Measurements from ENCODE around the gene ATP6V1C2.
"Not testable (repeated sequence)": the region's sequence is repeated elsewhere in the genome, so short reads cannot be mapped to it uniquely, and the experiment has no call there.

The ATP6V1C2 gene

DNA sequence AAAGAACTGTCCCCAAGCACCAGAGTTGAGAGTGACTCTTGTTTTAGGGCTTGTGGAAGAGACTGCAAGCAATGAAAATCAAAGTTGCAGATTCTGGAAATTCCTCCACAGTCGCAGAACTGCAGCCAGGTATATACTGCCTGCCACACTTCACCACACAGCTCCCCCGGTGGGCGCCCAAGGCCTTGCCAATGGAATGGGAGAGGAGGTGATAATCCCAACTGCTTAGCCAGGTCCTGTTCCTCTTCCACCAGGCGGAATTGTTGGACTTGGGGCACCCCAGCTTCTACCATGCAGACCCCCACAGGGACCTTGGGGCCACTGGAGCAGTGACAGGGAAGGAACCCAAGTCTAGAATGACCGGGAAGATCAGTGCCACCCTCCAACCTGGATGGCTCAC, 96.0 kb downstream of the ATP6V1C2 start:
- DNase-seq: no peak

DNA sequence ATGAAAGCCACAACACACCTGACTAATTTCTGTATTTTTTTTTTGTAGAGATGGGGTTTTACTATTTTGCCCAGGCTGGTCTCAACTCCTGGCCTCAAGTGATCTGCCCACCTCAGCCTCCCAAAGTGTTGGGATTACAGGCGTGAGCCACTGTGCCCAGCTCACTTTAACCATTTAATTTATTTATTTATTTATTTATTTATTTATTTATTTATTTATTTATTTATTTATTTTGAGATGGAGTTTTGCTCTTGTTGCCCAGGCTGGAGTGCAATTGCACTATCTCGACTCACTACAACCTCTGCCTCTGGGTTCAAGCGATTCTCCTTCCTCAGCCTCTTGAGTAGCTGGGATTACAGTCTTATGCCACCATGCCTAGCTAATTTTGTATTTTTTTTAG, 96.9 kb downstream of the ATP6V1C2 start:
- DNase-seq: not testable (repeated sequence)

DNA sequence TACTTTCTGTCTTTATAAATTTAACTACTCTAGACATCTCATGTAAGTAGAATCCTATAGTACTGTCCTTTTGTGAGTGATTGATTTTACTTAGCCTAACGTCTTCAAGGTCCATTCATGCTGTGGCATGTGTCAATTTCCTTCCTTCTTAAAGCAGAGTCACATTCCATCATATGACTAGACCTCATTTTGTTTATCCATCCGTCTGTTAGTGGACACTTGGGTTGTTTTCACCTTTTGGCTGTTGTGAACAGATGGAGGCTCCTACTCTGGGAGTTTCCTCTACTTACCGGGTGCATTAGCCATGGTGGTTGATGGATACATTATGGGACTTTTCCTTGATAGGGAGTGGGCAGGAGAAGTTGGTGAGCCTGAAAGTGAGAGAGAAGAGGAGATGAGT, 97.6 kb downstream of the ATP6V1C2 start:
- no peak for DNase-seq

DNA sequence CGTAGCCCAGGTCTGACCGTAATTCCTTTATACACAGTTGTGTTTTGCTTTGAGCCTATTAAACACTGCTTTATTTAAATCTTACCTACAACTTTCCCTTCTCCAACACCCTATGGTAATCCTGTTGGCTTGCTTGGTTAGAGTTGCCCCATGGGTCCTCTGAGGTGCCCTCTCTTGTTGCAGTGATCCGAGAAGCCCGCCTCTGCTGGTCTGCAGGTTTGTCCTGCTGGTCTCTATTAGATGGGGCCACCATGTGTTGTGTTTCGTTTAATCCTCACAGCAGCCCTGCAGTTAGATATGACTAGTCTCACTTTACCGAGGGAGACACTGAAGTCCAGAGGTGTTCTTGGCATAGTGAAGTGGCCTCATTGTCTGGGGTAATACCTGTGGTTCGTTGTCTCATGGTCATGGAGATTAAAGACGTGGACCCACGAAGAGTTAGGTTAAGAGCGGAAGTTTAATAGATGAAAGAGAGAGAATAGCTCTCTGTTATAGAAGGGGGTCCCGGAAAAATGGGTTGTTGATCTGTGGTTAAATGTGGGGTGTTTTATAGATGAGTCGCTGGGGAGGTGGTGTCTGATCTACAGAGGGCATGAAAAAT, 98.4 kb downstream of the ATP6V1C2 start:
- DNase-seq: no peak

DNA sequence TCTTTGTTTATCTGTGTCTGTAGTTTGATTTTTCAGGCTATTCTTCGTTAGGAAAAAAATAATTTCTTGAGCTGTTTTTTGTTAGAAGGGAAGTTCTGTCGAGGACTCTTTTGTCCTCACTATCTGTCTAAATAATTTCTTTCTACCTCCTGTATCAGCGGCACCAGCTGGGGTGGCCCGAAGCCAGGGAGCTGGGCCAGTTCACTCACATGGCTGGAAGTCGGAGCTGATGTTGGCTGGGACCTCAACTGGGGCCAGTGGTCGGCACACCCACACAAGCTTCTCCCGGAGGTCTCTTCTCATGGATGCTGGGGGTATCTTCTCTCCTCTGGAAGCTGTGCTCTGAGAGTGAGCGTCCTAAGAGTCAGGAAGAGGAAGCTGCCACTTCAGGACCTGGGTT, 99.1 kb downstream of the ATP6V1C2 start:
- no peak for DNase-seq

DNA sequence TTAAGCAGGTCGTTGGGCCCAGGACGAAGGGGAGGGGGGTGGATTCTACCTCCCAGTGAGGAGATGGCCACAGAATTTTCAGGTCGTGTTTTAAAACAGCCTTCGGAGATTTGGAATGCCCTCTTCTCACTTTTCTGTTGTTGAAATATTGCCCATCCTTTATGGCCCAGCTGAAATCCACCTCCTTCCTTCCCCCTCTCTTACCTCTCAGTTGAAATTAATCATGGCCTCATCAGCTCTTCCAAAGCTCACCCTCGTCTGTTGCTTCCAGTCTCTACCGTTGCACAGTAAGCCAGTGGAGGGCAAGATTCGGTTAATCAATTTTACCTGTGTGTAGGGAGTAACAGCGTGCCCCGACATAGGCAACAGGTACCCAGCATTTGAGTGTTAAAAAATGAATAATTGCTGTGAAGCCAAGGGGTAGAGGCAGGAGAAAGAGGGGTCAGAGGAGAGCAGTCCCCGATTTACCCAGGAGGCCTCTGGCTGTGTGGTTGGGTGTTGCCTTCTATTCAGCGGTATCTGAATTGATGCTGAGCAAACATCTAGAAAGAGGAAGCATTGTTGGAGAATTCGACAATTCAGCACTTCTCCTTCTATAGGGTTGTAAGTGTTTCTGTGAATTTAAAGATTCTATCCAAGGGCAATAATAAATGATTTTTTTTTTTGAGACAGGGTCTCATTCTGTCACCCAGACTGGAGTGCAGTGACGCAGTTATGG, 99.7 kb downstream of the ATP6V1C2 start:
- DNase-seq: no peak

DNA sequence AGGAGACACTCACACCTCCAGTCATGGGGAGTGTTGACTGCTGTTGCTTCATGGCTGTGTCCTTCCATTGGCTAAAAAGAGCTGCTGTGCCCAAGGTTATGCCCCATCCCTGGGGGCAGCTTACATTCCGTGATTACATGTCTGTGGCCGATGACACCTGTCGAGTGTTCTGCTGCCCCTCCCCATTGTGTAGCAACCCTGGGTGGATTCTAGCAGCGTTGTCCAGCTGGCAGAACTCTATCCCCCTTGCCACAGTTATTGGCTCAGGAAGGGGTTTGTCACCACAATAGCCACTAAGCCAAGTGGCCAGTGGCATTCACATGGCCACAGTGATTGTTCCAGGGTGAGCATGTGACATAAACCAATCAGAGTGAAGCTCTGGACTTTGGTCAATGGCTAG, 102.8 kb downstream of the ATP6V1C2 start:
- DNase-seq: no peak

DNA sequence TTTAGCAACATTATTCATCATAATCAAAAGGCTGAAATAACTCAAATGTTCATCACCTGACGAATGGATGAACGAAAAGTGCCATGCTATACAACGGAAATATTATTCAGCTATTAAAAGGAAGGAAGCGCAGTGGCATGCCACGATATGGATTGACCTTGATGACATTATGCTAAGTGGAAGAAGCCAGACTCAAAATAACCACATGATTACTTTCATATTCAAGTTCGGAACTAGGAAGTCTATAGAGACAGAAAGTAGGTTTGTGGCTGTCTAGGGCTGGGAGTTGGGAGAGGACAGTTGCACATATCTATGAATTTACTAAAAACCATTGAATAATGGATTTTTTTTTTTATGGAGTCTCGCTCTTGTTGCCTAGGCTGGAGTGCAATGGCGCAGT, 104.6 kb downstream of the ATP6V1C2 start:
- no peak for DNase-seq

DNA sequence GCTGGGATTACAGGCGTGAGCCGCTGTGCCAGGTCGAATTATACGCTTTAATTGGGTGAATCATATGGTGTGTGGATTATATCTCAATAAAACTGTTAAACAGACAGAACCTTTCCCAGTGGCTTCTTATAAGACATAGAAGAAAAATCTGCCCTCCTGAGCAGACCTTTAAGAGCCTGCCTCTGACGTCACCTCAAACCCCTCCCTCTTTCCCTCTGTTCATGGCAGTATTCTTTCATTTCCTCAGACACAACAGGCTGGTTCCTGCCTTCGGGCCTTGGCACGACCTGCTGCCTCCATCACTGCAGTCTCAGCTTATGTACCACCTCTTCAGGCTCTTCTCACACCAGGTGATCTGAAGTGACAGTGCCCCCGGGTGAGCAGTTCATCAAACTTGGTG, 105.2 kb downstream of the ATP6V1C2 start:
- DNase-seq: no peak

DNA sequence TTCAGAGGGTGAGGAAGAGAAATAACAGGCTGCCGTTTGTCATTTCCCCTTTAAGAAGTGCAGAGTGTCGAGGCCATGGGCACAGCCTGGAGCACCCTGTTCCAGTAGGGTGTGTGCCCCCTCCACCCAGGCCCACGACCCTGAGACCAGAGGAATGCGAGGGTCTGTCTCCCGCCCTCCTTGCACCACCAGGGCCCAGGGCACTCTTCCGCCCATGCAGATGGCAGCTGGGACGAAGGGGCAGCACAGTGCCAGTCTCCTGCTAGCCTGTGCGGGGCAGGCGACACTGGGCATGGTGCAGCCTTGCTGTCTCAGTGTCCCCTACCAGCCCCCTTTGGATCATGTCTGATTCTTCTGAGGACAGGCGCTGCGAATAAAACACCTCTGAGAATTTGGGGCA, 106.9 kb downstream of the ATP6V1C2 start:
- DNase-seq: no peak

DNA sequence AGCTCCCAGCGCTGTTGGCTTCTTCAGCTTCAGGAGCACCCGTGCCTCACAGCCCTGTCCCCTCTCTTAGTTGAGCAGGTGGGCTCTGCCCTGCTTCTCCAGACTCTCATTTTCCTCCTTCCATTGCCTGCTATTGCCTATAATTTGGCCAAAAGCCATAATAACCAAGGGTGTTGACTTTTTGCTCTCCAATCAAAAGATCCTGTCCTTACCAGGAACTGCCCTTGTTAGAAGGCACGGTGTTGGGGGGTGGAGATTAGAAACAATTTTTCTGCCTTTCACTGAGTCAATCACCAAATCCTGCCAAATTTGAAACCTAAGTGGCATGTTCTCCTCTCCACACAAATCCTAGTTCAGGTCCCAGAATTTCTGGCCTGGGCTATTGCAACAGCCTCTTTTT, 107.9 kb downstream of the ATP6V1C2 start:
- DNase-seq: no peak

DNA sequence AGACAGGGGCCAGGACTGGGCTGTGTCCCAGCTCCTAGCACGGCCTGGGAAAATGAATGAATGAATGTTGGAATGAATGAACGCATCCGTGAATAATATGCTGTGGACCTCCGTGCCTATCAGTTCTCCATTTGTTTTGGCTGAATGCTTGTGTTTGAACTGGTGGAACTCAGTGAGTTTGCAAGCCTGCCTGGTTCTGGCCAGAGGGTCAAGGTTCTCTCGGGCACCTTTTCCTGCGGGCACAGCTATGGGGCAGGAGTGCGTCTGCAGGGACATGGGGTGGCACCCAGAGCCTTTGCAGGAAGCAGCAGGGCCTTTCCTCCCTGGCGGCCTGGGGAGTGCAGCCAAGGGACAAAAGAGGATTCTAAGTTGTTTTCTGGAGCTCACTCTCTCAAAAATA, 108.8 kb downstream of the ATP6V1C2 start:
- no peak for DNase-seq

DNA sequence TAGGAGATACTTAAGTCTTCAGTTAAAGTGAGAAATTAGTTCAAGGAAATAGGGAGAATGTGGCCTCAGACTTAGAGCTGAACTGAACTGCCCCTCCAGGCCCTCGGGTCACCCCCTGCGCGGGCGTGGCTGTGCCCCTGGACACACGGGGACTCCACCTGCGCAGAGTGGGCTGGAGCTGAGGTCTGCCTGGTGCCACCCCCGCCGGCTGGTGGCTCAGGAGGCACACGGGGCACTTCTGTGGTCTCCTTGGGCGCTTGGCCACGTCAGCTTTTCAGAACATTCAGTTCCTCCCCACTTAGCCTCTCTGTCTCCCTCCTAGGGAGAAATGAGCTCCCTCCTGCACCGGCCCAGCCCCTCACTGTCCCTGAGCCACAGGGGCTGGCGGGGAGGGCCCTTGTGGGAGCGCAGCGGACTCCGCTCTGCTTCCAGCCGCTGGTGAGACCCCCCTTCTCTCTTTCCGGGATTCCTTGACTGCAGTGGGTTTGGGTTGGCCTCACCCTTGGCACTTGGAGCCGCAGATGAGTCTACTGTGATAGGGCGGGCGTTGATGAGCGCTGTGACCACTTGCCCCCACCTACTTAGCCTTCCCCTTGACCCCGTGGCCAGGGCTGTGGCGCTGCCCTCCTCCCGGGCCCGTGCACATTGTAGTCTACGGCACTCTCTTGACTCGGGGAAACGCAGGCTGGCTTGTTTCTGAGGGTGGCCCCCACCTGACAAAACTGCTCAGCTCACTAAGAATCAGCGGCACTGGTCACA, 109.4 kb downstream of the ATP6V1C2 start:
- DNase-seq: no peak

DNA sequence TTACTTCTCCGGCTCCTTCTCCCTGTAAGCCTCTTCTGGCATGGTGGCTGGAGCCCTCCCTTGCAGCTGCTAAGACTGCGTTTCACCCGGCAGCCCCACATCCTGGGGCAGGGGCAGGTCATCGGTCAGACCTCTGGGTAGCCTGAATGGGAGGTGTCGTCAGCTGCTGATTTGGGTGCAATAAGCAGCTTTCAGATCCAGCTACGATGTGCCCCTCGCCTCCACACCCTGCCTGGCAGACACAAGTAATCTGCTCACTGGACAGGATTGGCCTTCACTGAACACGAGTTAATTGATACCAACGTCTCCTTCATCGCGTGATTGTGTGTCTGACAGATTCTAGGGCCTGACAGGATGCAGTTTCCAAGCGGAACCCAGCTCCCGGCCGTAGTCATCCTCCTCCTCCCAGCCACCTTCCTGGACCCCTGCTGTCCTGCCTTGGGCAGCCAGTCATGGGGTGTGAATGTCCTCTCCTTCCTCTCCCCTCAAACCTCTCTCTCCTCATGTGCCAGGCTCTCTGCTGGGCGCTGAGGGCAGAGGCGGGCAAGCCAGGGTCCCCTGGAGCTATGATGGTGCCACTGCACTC, 110.1 kb downstream of the ATP6V1C2 start:
- no peak for DNase-seq

DNA sequence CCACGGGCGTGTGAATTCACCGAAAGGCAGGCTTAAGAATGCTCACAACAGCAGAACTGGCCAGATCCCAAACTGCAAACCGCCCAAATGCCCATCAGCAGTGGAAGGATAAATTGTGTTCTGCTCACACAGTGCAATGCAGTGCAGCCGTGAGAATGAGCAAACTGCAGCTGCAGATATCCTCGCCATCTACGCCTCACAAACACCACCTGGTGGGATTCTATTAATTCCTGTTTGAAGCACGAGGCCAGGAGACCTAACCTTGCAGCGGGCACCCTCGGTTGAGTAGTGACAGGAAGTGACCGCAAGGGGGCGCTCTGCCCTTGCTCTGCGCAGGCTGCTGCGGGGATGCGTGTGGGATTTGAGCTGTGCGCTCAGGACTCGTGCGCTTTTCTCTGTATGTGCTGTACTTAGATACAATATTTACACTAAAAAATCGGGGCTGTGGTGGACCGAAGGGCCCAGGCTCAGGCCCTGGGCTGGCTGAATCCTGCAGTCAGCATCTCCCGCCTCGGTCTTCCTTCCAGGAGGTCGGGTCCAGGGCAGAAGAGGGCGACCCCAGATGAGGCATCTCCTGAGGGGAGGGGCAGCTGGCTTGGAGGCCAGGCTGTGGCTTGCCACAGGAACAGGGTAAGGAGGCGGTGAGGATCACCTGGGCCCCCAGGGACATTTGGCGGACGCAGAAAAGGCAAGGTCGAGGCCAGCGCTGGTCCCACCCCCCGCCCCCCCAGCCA, 110.9 kb downstream of the ATP6V1C2 start:
- peak; percentile 81 for DNase-seq

DNA sequence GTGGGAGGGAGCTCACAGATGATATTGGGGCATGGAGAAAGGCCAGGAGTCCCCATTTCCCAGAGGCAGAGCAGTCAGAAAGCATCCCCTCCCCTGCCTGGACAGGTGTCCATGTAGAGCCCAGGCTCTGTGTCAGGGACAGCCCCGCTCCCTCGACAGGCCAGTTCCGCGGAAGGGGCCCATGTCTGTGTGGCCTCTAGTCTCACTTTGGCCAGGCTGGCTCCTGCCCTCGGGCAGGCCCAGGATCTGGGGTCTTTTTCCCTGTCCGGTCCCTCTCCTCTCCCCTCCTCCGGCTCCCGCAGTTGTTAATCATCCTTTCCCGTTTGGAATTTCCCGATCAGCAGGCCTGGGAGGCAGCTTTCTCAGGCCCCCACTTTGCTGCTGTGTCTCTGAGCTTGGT, 111.6 kb downstream of the ATP6V1C2 start:
- no peak for DNase-seq

DNA sequence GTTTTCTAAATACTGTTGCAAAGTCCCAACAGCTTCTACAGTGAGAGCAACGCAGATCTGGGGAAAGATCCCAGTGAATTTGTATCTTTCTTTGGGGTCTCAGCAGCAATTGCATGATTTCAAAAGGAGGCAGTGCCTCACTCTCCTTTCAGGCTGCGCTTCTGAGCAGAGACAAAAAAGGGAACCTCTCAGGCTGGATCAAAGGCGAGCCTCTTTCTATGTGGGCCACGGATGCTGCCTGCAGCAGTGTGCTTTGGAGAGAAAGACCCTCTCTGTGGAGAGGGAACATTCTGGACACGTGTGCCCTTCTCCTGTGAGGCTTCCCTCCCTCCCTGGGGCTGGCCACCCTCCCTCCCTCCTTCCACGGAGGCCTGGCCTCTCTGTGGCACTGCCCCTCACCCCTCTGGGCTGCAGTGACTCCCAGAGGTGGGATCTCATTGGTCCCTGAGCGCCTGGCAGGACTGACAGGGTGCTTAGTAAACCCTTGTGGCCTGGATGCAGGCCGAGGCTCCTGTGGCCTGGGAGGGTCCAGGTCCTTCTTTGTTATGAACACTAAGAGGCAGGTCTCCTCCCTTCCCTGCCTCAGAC, 112.7 kb downstream of the ATP6V1C2 start:
- DNase-seq: no peak
